ENCODE results near the gene PERP.
A peak's percentile ranks its signal among the peaks of the same experiment; 100 is the strongest.
"Not testable (repeated sequence)": the region's sequence is repeated elsewhere in the genome, so short reads cannot be mapped to it uniquely, and the experiment has no call there.

Gene PERP

DNA sequence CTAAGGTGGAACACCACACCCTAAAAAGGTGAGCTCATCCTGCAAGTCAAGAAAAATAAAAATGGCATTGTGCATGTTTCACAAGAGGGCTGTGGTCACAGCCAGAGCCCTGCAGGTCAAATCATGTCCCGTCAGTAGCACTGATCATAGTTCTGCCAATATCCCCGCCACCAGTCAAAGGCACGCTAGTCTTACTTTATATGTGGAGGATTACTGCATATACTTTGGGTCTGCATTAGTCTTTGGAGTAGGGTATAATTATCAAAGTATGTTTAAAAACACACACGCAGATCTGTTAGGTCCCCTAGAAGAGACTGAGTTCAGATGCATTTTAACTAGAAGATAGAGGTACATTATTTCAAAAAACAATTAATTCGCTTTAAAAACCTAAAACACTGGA, 1.8 kb downstream of the PERP start:
- FAIRE-seq = no peak
- DNase-seq (ENCODE audit: low spot score) = no peak

DNA sequence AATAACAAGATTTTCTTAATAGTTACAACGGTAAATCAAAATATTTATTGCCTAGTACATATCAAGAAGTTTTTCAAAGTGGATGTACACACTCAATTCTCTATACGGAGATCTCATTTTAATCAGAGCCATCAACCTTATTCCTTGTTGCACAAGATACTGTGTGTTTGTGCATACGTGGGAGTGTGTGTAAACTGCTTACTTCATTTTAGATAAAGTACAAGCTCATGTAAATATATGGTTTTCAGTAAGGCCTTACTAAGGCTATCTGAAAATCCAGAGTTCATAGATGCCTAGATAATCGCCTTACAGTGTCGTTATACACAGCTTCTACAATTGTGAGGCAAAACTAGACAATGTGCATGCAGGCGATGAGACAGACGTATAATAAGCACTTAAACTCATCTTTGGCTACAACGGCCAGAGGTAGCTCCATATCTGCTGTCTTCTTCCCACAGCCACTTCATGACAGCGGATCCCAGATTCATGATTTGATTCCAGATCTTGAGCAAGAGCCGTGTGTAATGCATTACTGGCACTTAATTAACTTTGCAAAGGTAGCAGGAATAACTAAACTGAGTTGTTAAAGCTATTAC, 2.5 kb downstream of the PERP start:
- FAIRE-seq (no peak), DNase-seq (ENCODE audit: low spot score) (no peak)

DNA sequence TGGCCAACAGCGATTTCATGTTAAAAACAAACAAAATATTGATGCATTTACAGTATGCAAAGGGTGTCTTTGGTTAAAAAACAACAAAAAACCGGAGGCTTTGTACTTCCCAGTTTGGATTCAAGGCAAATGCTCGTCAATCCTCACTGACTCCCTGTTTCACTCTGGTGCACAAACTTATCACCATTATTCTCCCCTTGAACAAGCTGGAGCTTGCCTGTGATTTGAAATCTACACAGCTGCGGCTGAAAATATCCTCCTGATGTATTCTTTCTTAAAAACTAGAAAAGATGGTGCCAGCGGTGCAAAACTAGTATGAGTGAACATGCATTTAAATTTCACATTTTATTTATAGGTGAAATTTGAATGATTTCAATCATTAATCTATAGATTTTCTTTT, 3.3 kb downstream of the PERP start:
- DNase-seq (ENCODE audit: low spot score) = no peak

DNA sequence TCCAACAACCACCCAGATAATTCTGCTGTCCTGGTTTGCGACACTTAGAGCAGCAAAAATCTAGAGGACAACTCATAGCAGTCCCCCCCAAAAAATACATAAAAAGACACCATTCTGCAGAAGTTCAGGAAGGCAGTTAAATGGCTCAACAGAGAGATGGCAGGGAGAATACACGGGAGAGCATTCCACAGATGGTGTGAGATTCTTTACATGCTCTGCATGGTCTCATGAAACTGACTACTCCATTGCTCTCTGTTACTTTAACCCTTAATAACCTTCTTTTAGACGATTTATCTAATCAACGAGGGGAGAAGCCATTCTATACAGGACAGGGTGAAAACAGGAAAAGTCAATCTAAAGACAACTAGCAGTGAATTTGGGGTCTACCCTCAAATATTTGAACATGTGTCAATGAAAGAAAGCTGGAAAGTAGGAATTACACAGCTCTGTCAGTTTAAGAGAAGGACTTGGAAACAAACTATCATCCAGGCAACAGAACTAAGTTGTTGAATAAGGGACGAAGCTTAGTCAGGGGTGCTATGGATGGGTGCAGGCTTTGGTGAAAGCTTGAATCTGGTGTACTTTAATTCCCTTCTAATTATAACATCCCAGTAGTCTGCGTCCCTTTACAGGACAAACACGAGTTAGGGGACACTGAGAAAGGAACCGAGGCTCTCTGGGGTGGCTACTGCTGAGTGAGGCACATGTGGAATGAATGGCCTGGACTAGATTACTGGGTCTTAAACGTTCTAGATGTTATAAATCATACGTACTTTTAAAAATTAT, 5.1 kb downstream of the PERP start:
- FAIRE-seq (no peak), DNase-seq (ENCODE audit: low spot score) (no peak)

More for the DNA sequence above, 3.3 kb downstream of the PERP start:
- FAIRE-seq = no peak

DNA sequence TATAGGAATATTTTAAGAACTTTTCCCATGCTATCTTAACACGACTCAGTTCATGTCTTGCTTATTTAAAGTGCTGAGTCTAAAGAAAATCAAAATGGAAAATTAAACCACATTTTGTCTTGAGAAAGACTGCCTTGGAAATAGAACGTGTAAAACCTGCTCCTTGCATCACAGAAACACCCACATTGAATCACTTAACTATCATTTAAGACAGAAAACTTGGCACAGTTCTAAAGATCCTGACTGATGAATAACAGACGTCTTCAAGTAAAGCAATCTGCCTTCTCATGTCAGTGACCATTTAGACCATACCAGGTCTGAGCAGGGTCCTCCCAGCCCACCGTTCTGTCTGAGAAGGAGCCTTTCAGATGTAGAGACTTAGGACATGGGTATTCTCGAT, 7.4 kb downstream of the PERP start:
- FAIRE-seq (peak; percentile 30), DNase-seq (ENCODE audit: low spot score) (no peak)

DNA sequence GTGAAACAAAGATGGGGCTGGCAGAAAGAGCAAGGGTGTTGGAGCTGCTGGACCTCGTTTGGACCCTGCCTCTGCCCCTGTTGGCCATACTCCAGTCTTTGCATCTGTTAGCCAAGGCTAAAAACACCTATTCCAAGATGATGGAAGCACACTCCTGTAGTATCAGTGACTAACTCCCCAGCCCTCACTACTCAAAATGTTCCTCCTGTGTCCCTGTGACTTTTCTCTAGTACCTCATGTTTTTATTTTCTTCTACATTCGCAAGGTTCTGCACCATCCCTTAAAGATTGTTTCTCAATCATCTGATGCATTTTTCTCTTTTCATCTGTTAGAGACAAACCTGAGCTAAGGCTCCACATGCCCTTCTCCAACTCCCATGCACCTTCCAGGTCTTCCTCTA, 8.9 kb downstream of the PERP start:
- DNase-seq (ENCODE audit: low spot score) (no peak), FAIRE-seq (no peak)

DNA sequence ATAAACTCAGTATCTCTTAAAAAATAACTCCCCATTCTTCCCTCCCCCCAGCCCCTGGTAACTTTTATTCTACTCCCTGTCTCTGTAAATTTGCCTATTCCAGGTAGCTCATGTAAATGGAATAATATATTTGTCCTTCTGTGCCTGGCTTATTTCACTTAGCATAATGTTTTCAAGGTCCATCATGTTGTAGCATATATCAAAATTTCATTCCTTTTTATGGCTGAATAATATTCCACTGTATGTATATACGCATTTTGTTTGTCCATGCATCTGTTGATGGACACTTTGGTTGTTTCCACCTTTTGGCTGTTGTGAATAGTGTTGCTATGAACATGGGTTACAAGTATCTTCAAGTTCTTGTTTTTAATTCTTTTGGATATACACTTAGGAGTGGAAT, 13.0 kb downstream of the PERP start:
- FAIRE-seq = no peak
- no peak for DNase-seq (ENCODE audit: low spot score)

DNA sequence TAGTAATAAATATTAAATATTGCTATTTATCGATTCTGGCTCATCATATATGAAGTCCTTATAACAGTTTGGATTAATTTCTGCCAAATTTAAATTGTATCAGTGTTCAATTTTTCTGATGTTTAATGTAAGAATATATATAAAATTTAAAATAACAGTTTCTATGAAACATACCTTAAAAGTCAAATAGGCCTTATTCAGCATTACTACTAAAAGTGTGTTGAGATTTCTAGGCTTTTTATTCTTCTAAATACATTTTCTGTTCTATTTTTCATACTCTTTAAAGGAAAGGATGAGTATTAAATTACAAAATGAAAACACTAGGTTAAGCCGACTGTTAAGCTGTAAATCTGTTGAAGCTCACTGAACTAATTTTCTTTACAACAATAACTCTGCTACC, 13.6 kb downstream of the PERP start:
- no peak for DNase-seq (ENCODE audit: low spot score)
- no peak for FAIRE-seq

DNA sequence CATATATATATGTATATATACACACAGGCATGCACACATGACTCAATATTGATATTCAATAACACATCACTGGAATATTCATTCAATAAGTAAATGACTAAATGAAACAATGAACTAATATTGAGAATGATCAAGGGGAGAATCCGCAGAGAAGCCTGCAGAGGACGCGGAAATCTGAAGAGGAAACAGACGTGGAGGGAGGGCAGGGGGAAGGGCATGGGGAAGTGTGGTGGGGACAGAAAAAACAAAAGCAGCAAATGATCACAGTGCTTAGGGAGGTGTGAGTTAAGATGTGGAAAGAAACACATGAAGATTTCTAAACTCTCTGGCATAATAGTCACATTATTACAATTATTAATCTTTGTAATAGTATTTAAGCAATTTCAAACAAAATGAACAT, 14.5 kb downstream of the PERP start:
- DNase-seq (ENCODE audit: low spot score) (no peak), FAIRE-seq (no peak)

DNA sequence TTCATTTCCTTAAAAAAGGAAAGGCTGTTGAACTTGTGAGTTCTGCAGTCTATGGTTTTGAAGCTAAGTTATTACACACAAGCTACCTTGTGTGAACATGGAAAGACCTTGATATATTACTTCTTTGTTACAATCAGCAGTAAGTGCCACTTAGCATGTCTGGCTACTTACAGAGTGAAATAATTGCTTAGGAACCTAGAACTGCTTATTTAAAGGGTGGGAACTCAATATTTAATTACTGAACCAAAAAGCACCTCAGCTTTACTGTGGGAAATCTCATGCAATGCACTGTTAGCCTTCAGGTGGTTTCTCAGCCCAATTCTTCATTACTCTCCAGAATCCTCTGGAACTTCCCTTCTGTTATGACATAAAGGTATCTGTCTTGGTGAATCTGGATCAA, 17.9 kb downstream of the PERP start:
- DNase-seq (ENCODE audit: low spot score) (no peak), FAIRE-seq (no peak)

DNA sequence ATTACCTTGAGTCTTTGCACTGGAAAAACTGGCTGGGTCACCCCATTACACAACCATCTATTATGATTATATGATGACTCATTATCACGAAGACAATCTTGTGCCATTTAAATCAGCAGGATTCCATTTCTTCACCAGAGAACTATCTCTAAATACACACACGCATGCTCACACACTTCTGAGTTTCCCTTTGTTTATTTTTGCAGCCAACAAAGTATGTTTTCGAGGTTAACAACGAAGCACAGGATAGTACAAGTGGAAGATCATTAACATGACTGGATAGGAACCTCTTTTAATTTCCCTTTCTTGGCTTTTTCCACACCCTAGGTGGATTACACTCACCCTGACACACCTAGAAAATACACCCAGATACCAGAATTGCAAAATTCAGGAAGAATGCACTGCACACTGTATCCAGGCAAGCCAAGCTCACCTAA, 18.9 kb downstream of the PERP start:
- peak; percentile 46 for DNase-seq (ENCODE audit: low spot score)

DNA sequence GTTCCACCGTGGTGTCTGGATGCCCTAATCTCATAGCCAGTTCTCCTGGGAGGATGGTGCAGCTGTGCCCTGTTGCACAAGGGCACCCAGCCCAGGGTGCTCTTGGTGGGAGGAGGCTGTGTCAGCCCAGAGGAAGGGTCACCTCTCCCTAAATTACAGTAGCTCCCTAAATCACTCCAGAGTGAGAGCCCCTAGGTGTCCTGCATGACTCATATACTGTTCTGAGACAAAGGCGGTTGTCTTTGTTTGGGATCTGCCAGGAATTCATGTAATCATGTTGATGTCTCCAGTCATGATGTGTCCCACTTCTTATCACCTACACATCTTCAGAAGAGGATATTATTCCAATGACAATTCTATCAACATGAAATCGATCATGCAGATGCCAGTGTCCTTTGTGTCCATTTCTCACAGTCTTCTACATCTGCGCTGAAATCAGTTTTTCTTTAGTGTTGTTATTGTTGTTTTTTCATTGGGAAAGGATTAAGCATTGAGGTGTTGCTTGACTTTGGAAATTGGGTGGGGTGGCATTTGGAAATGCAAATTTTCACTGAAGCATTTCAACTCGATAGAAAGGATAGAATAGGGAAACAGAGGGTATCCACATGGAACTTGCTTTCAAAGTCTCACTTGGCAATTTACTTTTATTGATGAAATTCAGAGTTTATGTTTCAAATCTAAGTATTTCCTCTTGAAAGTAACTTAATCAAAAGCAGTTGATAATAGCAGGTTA, 19.5 kb downstream of the PERP start:
- FAIRE-seq = no peak
- no peak for DNase-seq (ENCODE audit: low spot score)

More for the DNA sequence above, 18.9 kb downstream of the PERP start:
- no peak for FAIRE-seq

DNA sequence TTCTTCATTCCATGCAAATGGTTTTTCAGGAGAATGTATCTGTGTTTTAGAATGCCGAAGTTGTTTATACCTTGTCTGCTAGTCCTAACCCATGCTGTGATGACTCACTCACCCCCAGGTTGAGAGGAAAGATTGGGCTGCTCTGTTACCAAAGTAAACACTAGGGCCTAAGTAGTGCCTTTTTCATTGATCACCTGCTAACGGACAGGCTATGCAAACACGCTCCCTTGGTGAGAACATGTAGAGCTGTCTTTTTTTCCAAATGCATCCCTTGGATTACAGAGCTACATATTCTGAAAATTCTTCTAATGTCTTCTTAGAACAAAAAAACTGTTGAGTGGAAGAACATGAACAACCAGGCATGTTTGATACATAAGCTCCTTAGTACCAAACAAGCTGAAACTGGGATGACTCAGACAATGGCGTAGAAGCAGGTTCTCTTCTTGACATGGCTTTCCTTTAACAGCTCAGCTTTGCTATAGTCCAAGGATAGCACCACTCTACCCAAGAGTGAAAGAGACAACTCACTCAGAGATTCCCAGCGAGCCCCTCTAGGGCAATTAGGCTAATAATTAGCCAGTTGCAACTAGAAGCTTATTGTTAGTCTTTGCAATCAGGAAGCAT, 20.5 kb downstream of the PERP start:
- DNase-seq (ENCODE audit: low spot score) = no peak
- no peak for FAIRE-seq

DNA sequence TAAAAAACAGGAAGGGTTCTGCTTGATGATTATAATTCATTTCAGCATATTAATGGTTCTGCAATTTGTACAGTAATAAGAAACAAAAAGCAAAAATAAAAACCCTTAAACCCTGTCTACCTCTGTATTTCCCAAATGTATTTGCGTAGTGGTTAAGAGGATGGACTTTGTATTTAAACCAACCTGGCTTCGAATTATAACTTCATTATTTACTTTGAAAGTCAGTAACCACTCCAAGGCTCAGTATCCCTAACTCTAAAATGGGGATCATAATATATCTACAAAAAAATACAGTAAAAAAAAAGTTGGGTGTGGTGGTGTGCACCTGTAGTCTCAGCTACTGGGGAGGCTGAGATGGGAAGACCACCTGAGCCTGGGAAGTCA, 21.4 kb downstream of the PERP start:
- no peak for DNase-seq (ENCODE audit: low spot score)
- FAIRE-seq = no peak

DNA sequence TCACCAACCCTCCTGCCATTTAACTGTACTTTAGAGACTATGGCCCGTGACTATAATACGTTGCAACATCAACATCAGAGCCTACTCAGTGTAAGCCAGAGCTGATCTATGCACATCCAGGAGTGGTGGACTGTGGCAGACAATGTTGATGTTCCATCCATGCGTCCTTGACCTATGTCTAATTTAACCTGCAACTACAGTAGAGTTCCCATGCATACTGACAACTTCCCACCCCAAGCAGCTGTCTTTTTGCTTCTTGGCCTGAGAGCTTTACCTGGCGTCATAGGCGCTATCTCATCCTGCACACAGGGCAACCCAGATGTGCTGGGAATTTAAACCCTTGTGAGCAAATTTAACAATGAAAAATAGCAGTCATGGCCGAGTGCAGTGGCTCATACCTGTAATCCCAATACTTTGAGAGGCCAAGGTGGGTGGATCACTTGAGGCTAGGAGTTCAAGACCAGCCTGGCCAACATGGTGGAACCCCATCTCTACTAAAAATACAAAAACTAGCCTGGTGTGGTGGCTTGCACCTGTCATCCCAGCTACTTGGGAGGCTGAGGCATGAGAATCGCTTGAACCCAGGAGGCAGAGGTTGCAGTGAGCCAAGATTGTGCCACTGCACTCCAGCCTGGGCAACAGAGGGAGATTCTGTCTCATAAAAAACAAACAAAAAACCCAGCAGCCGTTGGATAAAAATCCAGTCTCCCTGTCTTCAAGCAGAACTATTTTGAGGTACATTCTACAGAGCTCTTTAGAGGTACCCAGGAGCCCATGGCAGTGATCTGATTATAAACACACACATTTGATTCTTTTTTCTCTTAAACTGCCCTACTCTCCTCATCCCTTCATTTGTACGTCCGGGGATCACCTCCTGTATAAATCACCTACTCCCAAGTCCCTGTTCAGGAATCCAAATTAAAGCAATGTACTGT, 22.0 kb downstream of the PERP start:
- FAIRE-seq (no peak), DNase-seq (ENCODE audit: low spot score) (no peak)

DNA sequence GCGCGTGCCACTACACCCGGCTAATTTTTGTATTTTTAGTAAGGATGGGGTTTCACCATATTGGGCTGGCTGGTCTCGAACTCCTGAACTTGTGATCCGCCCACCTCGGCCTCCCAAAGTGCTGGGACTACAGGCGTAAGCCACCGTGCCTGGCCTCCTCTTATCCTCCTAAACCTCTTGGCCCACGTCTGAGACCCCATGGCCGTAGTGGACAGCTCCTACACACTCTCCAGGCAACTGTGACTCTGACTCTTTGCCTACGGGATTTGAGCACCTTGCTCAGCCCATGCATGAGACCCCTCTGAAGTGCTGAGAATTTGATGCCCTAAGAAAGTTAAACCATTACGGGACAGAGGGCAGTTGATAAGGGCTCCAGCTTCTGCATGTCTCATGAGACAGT, 25.0 kb downstream of the PERP start:
- no peak for FAIRE-seq

DNA sequence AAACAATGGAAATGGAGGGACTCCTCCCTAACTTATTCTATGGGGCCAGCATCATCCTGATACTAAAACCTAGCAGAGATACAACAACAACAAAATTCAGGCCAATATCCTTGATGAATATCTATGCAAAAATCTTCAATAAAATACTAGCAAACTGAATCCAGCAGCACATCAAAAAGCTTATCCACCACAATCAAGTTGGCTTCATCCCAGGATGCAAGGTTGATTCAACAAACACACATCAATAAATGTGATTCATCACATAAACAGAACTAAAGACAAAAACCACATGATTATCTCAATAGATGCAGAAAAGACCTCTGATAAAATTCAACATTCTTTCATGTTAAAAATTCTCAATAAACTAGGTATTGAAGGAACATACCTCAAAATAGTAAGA, 27.7 kb downstream of the PERP start:
- FAIRE-seq; DNase-seq (ENCODE audit: low spot score): not testable (repeated sequence)

More for the DNA sequence above, 25.0 kb downstream of the PERP start:
- DNase-seq (ENCODE audit: low spot score) = no peak

DNA sequence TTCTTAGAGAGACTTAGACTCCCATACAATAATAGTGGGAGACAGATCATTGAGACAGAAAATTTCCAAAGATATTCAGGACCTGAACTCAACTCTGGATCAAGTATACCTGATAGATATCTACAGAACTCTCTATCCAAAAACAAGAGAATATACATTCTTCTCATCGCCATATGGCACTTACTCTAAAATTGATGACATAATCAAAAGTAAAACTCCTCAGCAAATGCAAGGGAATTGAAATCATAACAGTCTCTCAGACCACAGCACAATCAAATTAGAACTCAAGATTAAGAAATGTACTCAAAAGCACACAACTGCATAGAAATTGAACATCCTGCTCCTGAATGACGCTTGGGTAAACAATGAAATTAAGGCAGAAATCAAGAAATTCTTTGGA, 28.7 kb downstream of the PERP start:
- DNase-seq (ENCODE audit: low spot score) = no peak
- no peak for FAIRE-seq

DNA sequence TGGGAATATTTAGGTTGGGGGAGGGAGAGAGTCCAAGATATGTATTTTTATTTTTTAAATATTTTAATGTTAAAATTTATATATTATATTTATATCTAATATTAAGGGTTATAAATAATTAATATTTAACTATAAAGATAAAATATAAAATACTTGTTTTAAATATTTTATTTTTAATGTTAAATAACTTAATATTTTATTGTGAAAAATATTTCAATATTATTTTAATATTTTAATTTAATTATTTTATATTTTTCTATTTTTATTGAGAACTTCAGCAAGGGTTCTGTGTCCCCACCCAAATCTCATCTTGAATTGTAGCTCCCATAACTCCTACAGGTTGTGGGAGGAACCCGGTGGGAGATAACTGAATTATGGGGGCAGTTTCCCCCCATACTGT, 34.0 kb downstream of the PERP start:
- FAIRE-seq (peak; percentile 74), DNase-seq (ENCODE audit: low spot score) (no peak)

DNA sequence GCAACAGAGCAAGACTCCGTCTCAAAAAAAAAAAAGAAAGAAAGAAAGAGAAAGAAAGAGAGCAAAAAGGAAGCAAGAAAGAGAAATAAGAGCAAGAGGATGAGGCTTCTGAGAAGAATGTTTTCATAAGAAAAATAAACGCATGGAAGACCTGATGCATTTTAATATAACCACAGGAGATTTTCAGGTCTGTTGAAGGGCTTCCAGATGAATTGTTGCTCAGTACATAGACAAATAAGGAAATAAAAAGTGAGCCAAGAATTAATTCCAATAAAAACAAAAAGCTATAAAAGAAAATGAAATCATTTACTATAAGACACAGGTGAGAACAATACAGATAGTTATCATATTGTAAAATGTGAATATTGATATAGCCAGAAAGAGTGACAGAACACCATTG, 43.5 kb downstream of the PERP start:
- no peak for FAIRE-seq
- DNase-seq (ENCODE audit: low spot score) = no peak

DNA sequence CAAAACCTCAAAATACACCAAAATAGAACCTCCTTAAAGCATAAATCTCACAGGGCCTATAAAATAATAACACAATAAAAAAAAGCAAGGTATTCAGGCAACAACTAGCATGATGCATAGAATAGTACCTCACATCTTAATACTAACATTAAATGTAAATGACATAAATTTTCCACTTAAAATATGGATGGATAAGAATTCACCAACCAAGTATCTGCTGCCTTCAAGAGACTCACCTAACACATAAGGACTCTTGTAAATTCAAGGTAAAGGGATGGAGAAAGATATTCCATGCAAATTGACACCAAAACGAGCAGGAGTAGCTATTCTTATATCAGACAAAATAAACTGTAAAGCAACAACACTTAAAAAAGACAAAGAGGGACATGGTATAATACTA, 52.2 kb downstream of the PERP start:
- no peak for FAIRE-seq
- DNase-seq (ENCODE audit: low spot score) = no peak
